ENCODE results near the gene SIGLEC14.
"Not testable (repeated sequence)": the region's sequence is repeated elsewhere in the genome, so short reads cannot be mapped to it uniquely, and the experiment has no call there.

SIGLEC14 gene, protein sequence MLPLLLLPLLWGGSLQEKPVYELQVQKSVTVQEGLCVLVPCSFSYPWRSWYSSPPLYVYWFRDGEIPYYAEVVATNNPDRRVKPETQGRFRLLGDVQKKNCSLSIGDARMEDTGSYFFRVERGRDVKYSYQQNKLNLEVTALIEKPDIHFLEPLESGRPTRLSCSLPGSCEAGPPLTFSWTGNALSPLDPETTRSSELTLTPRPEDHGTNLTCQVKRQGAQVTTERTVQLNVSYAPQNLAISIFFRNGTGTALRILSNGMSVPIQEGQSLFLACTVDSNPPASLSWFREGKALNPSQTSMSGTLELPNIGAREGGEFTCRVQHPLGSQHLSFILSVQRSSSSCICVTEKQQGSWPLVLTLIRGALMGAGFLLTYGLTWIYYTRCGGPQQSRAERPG

DNA sequence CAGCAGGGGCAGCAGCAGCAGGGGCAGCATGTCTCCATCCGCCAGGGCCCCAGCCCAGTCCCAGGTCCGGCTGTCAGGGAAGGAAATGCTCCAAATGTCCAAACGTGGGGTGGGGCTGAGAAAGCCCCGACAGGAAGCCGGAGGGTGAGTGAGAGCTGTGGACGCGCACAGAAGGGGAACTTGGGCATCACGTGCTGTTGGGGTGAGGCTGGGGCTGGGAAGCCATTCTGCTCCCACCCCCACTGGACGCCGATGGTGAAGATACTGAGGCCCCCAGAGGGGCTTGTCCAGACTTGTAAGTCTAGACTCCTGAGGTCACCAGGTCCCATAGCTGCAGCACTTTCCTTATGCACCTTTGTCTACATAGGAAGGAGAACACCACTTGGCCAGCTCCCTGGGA lies at the start of gene SIGLEC14:
Gene SIGLEC14, minus strand, starts transcription at position 96 of the 400 bp plus-strand sequence. Its CDS starts 66 bp downstream, at position 30.
- DNase-seq: not testable (repeated sequence)

DNA sequence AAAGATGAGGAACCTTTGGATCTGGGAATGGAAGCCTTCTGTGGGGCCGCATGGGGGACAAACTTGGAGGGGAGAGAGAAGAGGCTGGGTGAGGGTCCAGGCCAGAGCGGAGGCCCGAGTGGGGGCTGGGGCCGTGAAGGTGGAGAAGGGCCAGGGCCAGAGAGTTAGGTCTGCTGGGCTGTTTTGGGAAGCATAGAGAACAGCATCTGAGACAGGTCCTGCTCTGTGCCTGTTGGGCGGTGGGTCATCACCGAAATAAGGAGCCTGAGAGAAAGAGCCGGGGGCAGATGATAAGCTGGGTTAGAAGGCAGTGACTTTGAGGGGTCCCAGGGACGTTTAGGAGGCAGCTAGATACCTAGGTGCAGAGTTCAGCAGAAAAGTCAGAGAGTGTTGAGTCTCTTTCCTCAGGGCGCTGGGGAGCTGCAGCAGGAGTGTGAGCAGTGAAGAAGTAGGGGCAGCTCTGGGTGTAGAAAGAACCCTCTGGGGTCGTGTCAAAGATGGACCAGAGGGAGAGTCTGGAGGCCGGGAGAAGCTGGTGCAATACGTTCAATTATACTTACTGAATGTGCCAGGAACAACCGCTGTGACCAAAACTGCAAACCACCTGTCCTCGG lies 49.2 kb upstream of the SIGLEC14 start:
- no peak for DNase-seq

DNA sequence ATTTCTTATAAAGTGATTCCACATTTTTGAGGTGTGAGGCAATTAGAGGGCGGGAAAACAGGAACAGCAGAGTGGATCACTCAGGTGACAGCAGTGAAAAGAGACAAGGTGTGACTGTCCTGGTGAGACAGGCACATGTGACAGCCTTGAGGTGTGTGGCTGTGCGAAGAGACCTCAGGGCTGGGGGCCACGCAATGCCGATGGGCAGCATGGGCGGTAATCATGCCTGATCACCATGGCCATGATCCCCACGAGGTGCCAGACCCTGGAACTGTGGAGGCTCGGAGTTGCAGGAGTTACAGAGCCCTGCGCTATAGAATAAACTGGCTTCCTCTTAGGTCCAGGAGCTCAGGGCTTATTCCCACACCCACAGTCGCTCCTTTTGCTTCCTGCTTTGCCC lies 48.5 kb upstream of the SIGLEC14 start:
- DNase-seq: no peak

DNA sequence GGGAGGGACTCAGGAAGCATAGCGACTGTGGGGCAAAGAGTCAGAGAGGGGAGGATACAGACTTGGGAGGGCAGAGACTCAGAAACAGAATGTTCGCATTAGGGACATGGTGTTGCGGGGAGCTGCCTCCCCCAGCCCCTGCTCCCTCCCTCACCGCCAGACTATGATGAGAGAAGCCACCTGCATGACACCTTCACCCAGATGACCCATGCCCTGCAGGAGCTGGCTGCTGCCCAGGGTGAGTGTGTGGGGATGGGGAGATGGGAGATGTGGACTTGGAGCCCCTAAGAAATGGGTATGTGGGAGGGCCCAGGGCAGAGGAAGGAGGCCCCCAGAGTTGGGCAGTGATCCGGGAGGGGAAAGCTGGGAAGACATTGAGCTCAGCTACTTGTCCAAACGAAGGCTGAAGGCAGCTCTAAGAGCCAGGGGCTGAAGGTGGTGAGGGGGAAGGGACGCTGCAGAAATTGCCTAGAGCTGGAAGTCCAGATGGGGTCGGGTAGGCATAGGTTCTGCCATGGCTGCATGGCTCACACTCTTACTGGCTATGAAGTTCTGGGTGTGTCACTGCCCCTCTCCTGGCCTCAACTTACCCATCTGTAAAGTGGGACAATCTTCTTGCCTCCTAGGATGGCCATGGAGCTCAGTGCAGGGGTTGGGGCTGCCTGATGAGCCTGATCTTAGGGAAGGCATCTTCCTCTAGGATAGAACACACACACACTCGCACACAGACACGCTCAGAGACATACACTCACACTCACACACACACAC lies 47.9 kb upstream of the SIGLEC14 start:
- no peak for DNase-seq

DNA sequence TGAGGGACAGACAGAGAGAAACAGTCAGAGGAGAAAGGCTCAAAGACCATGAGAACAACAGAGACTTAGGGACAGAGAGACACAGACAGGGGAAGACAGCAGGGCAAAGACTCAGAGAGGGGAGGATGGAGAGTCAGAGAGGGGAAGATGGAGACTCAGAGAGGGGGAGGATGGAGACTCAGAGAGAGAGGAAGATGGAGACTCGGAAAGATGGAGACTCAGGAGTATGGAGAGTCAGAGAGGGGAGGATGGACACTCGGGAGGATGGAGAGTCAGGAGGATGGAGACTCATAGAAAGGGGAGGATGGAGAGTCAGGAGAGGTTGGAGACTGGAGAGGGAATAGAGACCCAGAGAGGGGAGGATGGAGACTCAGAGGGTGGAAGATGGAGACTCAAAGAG lies 47.2 kb upstream of the SIGLEC14 start:
- DNase-seq: no peak

DNA sequence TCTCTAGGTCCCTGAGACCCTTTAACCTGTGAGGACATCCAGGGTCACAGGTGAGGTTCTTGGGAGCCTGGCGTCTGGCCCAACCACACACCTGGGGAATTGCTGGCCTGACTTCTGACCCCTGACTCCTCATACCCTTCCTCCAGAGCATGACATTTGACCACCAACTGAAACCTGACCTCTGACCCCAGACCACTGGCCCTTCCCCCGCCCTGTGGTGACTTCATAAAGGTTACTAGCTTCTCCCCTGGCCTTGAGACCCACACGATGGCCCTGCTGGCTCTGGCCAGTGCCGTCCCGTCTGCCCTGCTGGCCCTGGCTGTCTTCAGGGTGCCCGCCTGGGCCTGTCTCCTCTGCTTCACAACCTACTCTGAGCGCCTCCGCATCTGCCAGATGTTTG lies 46.6 kb upstream of the SIGLEC14 start, which contains the start of gene SPACA6:
Gene SPACA6, plus strand, starts transcription at position 71 of the 400 bp plus-strand sequence. Its CDS starts 197 bp downstream, at position 268.
- DNase-seq: no peak

DNA sequence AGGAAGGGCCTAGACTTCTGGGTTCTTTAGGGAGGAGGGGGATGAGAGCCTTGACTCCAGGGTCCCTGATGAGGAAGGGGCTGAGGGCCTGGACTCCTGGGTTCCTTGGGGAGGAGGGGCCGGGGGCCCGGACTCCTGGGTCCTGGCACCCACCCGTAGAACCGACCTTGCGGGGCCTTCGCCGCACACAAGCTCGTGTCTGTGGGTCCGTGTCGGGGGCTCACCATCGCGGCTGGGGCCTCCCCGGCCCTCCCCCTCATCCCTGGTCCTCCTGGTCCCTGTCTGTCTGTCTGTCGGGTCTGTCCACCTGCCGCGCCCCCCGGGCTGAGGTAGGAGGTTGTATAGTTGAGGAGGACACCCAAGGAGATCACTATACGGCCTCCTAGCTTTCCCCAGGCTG lies 45.8 kb upstream of the SIGLEC14 start:
- DNase-seq: no peak

DNA sequence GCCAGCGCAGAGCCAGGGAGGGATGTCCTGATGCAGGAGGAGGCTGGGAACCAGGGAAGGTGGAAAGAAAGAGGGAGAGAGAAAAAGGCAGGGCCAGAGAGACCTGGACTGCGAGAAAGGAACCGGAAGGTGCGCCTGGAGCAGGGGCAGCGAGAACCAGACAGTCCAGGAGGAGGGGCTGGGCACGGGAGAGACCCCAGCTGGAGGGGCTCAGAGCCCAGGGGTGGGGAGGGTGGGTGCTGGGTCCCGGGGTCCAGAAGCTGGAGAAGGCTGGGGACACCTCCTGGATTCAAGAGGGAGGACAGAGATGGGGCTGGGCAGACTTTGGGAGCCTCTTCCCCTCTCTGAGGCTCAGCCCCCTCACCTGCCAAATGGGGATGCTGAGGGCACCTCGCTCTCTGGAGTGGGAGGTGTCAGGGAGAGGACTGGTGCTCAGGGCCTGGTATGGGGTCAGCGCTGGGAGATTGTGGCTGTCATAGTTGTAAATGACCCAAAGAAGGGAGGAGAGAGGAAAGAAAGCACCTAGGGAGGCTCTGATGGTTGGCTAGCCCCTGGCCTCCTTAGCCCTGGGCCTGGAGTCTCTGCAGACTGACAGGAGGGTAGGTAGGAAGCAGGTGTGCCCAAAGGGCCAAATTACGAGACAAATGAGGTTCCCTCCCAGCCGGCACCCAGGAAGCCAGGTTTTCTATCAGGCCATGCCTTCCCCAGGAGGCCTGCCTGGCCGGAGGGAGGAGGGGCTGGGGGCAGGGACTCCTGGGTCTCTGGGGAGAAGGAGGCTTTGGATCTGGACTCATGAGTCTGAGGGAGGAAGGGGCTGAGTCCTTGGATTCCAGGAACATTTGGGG lies 45.2 kb upstream of the SIGLEC14 start:
- DNase-seq: no peak

DNA sequence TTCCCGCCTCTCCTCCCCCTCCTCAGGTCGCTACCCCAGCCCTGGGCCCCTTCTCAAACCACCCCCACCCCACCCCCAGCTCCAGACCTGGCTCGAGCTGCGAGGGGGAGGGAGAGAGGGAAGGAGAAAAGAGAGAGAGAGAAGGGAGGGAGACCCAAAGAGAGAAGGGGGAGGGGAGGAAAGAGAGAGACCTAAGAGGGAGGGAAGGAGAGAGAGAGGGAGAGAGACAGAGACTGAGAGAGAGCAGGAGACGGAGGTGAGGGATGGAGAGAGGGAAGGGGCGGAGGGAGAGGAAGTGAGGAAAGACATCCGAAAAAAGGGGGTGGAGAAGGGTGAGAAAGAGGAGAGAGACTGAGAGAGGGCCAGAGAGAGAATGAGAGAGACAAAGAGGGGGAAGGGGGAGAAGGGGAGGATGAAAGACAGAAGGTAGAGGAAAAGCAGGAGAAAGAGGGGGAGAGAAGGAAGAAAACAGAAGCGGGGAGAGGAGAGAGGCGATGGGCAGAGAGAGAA lies 44.5 kb upstream of the SIGLEC14 start:
- no peak for DNase-seq

DNA sequence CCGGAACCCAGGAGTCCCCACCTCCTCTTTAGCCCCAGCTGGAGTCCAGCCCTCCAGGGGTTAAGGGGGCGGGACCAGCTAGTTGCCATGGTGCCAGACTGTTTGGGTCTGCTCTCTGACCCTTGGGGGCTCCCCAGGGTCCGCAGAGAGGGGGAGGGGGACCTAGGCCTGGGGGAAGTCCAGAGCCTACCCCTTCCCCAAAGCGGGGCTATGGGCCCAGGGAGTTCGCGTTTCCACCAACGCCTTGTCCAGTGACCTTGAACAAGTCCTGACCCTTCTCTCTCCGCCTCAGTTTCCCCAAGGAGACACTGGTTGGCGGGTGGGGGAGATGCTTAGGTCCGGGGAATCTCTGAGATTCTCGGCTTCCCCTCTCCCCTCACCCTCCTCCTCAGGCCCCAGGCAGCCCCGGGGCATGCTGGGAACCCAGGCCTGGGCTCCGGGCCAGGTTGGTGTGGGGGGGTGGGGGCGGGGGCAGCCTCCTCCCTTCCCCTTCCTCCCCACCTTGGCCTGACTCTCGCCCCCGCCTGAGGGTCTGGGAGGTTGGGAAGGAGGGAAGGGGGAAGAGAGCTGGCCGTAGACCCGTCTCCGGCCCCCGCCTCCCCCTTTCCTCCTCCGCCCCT lies 43.9 kb upstream of the SIGLEC14 start:
- no peak for DNase-seq

DNA sequence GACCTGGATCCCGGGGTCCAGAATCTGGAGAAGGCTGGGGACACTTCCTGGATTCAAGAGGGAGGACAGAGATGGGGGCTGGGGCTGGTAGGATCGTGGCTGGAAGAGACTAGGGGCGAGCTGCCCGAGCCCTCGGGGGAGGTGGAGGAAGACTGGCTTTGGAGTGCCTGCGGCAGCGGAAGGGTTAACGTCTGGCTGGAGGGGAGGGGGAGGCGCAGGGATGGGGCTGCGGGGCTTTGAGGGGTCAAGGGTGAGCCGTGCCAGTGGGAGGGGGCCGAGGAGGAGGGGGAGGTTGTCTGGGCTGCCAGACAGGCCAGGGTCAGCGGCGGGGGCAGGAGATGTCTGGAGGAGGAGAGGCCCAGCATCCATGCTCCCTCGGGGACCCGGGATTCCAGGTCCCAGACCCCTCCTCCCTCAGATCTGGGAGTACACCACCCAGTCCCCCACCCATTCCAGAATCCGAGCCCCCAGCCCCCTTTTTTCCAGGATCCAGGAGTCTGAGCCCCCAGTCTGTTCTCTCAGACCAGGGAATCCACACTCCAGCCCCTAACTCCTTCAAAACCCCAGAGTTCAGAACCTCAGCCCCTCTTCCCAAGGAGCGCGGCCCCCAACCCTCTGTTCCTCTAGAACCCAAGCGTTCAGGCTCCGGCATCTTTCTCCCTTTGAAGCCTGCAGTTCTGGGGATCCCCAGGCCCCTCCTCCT lies 43.3 kb upstream of the SIGLEC14 start:
- DNase-seq: no peak

DNA sequence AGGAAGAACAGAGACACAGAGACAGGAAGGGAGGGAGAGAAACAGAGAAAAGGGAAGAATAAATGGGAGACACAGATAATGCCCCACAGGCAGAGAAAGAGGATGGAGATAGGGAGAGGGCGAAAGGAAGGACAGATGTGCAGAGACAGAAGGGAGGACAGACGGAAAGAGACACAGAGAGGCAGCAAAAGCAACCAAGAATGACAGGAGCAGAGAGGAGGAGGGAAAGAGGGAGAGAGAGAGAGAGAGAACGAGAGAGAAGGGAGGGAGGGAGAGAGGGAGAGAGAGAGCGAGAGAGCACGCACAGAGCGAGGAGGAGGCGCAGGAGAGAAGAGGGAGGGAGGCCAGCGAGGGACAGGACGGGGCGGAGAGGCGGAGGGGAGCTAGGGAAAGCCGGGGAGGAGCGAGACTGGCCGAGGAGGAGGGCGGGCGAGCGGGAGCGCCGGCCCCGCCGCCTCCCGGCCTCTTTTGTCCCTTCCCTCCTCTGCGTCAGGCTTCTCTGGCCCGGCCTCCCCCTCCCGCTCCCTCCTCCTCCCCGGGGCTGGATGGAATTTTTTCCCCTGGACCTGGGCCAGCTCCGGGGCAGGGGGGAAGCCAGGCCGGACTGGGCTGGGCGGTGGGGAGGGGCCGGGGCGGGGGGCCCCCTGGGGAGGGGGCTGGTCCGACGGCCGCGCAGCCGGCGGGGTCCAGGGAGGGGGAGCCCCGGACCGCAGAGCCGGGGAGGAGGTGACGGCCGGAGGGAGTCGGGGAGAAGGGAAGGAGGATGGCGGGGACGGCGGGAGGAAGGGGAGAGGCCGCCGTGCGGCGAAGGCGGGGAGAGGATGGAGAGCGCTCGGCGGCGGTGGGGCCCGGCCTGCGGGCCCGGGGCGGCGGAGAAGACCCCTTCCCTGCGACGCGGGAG lies 42.3 kb upstream of the SIGLEC14 start:
- DNase-seq: peak; percentile 27 to 49

DNA sequence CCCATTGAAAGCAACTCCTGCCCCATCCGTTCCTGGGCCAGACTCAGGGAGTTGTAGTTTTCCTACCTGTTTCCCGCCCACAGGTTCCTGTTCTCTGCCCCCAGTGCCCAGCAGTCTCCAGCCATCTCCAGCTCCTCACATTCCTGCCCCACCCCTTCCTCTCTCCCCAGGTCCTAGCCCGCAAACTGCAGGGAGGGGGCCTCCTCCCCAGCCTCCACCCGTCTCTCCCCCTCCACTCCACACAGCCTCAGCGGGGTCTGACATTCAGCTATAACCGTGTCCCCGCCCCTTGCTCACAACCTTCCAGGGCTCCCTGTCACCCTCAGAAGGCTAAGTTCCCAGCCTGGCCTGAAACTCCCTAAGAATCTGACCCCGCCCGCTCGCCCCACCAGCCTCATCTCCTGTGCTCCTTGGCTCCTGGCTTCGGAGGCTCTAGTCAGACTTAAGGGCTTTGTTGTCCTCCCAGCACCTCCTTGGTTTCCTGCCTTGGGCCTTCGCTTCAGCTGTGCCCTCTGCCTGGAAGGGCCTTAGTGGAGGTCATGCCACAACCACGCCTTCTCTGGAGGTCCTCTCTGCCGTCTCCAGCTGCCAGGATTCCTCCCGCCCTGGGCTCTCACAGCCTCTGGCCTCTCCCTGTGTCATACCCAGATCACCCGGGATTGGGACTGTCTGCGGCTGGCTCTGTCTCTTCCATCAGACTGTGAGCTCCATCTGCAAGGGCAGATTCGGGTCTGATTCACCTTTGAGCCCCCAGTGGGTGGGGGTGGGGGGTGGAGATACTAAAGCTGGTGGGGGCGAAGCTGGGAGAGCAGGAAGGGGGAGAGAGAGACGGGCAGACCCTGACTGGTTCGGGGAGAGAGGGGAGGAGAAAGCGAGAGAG lies 41.4 kb upstream of the SIGLEC14 start:
- DNase-seq: no peak

DNA sequence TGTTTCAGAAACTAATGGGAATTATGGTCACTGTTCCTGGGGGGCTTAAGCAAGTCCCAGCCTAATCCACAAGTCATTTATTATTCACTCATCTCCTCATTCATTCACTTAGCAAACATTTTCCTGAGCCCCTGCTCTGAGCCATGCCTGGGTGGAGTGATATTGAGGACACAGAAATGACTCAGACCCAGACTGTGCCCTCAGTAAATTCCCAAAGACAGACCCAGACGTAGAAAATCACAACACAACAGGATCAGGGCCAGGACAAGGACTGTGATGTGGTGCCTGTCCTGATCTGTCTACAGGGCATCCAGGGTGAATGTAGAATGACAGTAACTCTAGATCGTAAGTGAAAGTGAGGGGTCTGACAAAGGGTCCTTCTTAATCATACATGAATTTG lies 39.5 kb upstream of the SIGLEC14 start:
- DNase-seq: no peak

DNA sequence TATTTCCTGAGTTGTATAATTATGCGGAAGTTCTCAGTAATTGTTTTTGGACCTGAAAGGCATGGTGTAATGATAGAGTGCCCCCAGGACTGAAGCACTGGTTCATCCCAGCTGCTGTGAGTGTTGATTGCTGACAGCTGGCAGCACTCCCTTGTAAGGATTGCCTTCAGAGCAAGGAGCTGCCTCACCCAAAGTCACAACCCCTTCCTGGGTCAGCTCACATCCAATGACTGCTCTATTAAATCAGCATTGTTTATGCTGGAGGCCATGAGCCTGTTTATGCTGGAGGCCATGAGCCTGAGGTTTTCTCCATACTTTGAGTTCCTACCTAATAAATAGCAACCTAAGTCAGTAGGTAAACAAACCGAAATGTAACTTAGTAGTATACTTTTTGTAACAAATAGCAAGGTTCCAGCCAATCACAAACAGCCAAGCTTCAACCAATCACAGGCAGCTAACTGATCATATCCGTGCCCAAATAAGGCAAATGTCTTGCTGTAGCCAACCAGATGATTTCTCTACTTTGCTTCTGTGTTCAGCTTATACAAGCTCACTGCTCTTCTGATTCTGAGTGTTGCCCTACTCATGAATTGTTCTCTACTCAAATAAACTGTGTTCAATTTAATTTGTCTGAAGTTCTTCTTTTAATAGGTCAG lies 34.8 kb upstream of the SIGLEC14 start:
- no peak for DNase-seq

DNA sequence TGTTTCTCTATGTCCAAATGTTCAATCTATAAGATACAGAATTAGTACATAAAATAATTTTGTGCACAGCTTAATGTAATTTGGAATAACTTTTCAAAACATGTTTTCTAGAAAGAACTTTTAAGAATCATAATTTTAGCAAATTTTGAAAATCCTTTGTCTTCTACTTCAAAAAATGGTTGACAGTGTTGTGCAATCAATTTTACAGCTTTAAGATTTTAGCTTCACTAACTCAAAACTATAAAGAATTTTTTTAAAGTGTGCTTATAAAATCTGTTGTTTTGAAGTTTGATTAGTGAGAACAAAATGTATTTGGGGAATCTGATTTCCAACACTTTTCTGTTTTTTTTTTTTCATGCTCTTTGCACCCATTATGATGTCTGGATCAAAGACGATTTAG lies 33.8 kb upstream of the SIGLEC14 start:
- DNase-seq: no peak

DNA sequence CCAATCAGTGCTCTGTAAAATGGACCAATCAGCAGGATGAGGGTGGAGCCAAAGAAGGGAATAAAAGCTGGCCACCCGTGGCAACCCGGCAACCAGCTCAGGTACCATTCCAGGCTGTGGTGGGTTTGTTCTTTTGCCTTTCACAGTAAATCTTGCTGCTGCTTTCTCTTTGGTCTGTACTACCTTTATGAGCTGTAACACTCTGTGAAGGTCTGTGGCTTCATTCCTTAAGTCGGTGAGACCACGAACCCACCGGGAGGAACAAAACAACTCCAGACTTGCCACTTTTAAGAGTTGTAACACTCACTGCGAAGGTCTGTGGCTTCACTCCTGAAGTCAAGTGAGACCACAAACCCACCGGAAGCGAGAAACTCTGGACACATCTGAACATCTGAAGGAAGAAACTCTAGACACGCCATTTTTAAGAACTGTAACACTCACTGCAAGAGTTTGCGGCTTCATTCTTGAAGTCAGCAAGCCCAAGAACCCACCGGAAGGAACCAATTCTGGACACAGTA lies 30.0 kb upstream of the SIGLEC14 start:
- no peak for DNase-seq

DNA sequence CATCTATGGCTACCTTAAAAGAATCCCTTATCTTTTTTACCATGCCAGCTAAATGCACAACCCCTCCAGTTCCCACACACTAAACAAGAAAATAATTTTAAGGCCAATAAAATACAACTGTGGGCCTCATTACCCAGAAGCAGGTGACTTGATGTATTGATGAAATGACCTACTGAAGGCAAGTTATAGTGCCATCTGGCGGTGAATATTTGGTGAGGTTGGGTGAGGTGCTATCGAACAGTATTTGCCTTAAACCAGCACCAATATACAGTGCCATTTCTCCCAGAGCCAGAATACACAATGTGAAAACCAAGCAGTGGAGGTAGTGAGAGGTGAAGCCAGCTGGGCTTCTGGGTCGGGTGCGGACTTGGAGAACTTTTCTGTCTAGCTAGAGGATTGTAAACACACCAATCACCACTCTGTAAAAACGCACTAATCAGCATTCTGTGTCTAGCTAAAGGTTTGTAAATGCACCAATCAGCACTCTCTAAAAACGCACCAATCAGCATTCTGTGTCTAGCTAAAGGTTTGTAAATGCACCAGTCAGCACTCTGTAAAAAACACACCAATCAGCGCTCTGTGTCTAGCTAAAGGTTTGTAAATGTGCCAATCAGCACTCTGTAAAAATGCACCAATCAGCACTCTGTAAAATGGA lies 29.4 kb upstream of the SIGLEC14 start:
- not testable (repeated sequence) for DNase-seq
